GM18867 (cell line): ENCODE measurements around the gene MED16.
A peak's percentile ranks its signal among the peaks of the same experiment; 100 is the strongest.

Source experiments
- ATAC-seq: cut with Tn5 transposase; IDR thresholded peaks from one replicate; pipeline ENCODE4 v1.9.1; 2021; ENCODE audit warnings: mild to moderate bottlenecking, moderate library complexity; ENCODE audit not compliant: unreplicated experiment

The MED16 gene, protein sequence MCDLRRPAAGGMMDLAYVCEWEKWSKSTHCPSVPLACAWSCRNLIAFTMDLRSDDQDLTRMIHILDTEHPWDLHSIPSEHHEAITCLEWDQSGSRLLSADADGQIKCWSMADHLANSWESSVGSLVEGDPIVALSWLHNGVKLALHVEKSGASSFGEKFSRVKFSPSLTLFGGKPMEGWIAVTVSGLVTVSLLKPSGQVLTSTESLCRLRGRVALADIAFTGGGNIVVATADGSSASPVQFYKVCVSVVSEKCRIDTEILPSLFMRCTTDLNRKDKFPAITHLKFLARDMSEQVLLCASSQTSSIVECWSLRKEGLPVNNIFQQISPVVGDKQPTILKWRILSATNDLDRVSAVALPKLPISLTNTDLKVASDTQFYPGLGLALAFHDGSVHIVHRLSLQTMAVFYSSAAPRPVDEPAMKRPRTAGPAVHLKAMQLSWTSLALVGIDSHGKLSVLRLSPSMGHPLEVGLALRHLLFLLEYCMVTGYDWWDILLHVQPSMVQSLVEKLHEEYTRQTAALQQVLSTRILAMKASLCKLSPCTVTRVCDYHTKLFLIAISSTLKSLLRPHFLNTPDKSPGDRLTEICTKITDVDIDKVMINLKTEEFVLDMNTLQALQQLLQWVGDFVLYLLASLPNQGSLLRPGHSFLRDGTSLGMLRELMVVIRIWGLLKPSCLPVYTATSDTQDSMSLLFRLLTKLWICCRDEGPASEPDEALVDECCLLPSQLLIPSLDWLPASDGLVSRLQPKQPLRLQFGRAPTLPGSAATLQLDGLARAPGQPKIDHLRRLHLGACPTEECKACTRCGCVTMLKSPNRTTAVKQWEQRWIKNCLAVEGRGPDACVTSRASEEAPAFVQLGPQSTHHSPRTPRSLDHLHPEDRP

DNA sequence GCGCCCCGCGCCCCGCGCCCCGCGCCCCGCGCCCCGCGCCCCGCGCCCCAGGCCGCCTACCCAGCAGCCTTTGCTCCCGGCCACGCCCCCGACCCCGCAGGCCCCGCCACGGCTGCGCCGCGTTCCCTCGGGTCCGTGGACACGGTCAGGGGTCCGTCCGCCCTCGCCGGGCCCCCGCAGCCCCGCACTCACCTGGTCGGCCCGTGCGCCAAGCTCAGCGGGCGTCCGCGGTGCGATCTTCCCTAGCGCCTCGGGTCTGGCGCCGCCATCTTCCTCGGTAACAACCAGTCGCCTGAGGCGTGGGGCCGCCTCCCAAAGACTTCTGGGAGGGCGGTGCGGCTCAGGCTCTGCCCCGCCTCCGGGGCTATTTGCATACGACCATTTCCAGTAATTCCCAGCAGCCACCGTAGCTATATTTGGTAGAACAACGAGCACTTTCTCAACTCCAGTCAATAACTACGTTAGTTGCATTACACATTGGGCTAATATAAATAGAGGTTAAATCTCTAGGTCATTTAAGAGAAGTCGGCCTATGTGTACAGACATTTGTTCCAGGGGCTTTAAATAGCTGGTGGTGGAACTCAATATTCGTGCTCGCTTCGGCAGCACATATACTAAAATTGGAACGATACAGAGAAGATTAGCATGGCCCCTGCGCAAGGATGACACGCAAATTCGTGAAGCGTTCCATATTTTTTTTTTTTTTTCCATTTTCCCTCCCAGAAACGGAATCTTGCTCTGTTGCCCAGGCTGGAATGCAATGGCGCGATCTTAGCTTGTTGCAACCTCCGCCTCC lies at the start of gene MED16, which contains the start of gene RNU6-9:
Gene MED16, minus strand, starts transcription at position 294 of the 796 bp plus-strand sequence. CDS start 2,056 bp downstream, outside the sequence.
Gene RNU6-9, plus strand, starts transcription at position 591 of the 796 bp plus-strand sequence.
- peak; percentile 82 for ATAC-seq

GRCh38 chr19:942133-942645 lies 49.2 kb upstream of the MED16 start:
- ATAC-seq: no peak

DNA sequence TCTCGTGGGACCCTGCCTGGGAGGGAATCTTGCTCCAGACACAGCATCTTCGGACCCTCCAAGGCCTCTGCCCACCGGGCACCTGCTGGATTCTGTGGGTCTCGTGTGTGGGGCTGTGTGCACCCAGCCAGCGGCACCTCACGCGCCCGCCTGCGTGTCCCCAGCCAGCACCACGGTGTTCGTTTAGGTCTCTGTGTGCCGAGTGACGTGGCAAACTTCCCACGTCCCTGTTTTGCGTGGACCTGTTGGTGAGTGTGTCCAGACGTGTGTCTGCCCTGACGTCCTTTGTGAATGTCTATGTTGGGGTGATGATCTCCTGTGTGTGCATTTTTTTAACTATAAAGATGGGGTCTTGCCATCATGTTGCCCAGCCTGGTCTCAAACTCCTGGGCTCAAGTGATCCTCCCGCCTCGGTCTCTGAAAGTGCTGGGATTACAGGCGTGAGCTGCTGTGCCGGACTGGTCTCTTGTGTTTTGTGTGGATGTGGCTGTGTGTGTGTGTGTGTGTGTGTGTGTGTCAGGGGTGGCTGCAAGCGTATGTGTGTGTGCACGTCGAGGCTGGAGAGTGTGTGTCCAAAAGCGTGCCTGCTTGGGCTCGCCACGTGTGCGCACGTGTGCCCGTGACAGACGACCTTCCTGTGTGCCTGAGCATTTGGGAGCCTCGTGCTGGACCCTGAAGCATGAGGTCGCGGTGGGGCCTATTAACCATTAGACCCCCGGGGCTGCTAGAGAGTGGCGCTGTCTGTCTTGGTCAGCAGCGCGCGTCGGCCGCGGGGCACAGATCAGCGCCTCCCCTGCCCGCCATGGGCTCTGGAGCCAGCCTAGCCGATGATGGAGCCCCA lies 48.5 kb upstream of the MED16 start:
- ATAC-seq: no peak

- peak; percentile 40 for ATAC-seq
Measured at GRCh38 chr19:940591-941291, 47.8 kb upstream of the MED16 start.

GRCh38 chr19:939922-940321 lies 46.9 kb upstream of the MED16 start:
- ATAC-seq: no peak

DNA sequence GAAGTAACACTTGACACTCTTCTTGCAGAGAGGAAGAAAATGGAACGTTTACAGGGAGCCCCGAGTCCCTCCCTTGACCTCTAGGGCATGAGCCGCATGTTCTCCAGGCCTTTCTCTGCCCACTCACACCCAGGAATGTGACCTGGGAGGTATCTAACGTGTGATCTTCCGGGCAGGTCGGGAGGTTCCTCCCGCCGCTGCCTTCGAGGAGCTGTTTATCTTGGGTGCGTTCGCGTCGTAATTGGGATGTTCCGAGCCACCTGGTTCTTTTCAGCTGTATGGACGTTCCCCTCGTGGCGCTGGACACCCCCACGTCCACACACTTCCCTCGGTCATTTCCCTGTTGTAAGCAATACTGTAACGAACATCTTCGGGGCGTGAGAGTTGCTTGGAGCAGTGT lies 46.5 kb upstream of the MED16 start:
- ATAC-seq: no peak

GRCh38 chr19:938233-938923 lies 45.4 kb upstream of the MED16 start:
- no peak for ATAC-seq

- no peak for ATAC-seq
Measured at GRCh38 chr19:937259-937694, 44.3 kb upstream of the MED16 start.

GRCh38 chr19:936175-936546 lies 43.2 kb upstream of the MED16 start:
- ATAC-seq: no peak

- ATAC-seq: no peak
Measured at GRCh38 chr19:934865-935479, 42.0 kb upstream of the MED16 start.

DNA sequence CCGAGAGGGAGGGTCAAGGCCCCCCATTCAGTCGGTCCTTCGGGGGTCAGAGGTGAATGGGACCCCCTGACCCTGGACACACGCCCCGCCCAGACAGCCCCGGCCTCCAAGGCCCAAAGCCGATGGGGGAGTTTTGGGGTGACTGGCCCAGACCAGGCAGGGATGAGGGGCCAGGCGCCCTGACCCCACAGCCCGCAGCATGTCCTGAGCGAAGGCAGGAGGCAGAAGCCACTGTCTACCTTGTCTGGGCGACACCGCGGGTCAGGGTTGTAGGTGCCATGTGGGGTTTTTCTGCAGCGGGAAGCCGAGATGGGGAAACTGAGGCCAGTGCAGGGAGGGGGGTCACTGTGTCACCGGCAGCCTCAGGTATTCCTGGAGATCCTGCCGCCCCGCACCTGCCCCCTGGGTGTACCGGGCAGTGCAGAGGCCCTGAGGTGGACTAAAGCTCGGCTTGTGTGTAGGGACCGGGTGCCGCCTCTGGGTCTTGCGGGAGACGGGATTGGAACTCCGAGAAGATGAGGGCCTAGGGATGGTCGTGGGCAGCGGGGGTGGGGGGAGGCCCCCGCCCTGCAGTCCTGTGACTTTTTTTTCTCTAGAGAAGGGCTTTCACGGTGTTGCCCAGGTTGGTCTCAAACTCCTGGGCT lies 41.3 kb upstream of the MED16 start:
- no peak for ATAC-seq

DNA sequence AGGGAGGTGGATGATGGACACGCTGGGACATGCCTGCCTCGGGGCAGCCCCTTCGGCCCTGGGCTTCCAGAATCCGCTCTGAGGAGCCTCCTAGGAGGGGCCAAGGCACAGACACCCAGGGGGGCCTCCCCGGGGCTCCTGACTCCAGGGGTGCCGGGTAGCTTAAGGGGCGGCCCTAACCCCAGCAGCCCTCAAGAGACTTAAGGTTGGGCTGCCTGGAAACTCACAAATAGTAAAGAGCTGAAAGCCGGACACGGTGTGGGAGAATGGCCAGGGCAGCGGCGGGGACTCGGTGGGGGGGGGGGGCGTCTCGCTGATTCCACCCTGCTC lies 40.5 kb upstream of the MED16 start:
- ATAC-seq: no peak

DNA sequence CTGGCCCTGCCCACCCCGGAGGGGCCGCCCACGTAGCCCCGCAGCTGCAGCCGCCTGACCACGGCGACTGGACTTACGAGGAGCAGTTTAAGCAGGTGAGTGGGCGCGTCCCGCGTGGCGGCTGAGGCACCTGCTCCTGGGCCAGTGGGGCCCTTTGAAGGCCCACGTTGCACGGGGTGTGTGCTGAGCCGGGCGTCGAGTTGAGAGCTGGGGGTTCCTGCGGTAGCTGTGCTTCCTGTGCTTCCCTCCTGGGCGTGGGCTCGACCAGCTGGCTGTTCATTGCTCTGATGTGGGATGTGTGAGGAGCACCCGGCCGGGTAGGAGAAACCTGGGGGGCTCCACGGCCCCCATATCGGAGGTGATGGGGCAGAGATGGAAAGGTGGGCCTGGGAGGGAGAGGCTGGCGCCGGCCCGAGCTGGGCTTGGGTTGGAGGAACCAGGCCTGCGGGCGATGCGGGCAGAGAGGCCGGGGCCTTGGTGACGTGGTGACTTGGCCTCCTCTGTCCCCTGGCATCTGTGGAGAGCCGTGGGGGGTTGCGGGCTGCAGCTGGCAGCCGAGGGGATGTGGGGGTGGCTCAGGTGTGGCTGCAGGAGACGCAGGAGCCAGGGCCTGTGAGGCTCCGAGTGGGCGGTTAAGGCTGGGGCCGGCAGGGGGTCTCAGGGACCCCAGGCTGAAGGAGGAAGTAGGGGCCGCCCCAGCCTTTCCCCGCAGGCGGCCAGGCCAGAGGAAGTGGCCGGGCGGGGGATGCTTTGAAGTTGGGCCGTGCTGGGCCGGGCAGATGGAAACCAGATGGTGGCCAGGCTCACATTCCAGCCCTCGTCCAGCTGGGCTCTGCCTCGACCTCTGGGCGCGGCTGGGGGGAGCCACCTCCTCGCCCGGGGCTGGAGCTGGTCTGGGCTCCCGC lies 39.9 kb upstream of the MED16 start:
- no peak for ATAC-seq

DNA sequence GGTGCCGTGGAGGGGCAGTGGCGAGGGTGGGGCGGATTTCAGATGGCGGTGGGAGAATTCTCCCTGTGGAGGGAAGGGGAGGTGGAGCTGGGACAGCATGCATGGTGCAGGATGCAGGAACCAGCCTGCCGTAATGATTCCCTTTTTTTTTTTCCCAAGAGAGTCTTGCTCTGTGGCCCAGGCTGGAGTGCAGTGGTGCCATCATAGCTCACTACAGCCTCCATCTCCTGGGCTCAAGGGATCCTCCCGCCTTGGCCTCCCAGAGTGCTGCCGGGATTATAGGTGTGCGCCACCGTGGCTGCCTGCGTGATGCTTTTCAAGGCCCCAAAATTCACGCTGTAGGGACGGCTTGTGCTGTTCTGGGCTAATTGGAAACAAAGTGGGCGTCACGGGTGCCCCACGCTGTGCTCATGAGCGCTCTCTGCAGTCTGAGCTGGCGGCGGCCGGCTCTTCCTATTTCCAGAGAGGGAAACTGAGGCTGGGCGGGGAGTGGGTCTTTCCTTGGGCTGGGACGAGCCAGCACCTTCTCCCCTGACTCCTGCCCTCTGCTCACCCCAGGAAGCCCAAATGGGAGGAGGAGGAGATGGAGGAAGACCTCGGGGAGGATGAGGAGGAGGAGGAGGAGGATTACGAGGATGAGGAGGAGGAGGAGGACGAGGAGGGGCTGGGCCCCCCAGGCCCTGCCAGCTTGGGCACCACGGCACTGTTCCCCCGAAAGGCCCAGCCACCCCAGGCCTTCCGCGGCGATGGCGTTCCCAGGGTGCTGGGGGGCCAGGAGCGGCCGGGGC lies 39.1 kb upstream of the MED16 start:
- ATAC-seq: no peak

GRCh38 chr19:929891-930258 lies 36.9 kb upstream of the MED16 start:
- no peak for ATAC-seq

GRCh38 chr19:929203-929890 lies 36.4 kb upstream of the MED16 start:
- no peak for ATAC-seq
